A549 (cell line): ENCODE measurements around the gene NUFIP2. TPM values are rescaled to one million over a fixed set of nuclear protein-coding genes. Genes with fewer than 3 reads are reported as not detected.

ENCODE experiments used
- ATOH8 ChIP-seq: fragments of 250-450 bp; sonication (Bioruptor Pico); IDR thresholded peaks from 2 replicates; pipeline ENCODE4 v1.5.0; 2020; ENCODE audit warnings: low read depth, mild to moderate bottlenecking, moderate library complexity
- CBX2 ChIP-seq: fragments of 200-600 bp; sonication (generic); IDR thresholded peaks from 2 replicates; pipeline ENCODE4 v1.6.1; 2016; ENCODE audit warnings: low read depth, mild to moderate bottlenecking, borderline replicate concordance
- CTCF ChIP-seq: fragments of >200 bp; sonication (Bioruptor Twin); formaldehyde crosslinking; IDR thresholded peaks from 3 replicates; pipeline ENCODE4 v1.5.1; 2016
- EHF ChIP-seq: fragments of 250-450 bp; sonication (Bioruptor Pico); IDR thresholded peaks from 2 replicates; pipeline ENCODE4 v1.5.0; 2020; ENCODE audit warnings: mild to moderate bottlenecking
- ESRRA ChIP-seq: fragments of 150-350 bp; IDR thresholded peaks from 2 replicates; pipeline ENCODE4 v1.6.1; 2014; ENCODE audit warnings: mild to moderate bottlenecking, low read length, borderline replicate concordance
- FOSL2 ChIP-seq, 2 experiments: fragments of 450-650 bp in 1 of 2; fragments of >200 bp in 1 of 2; sonication (Bioruptor Twin) in 1 of 2; formaldehyde crosslinking; IDR thresholded peaks; 2 replicates each; pipeline versions ENCODE4 v1.5.0 to v1.6.1; 2016 to 2020; ENCODE audit warnings: mild to moderate bottlenecking in 1 of 2, moderate library complexity in 1 of 2
- FOXS1 ChIP-seq: fragments of 250-450 bp; sonication (Bioruptor Pico); IDR thresholded peaks from 2 replicates; pipeline ENCODE4 v1.5.0; 2020; ENCODE audit warnings: mild to moderate bottlenecking, moderate library complexity
- HDAC2 ChIP-seq: fragments of 200-600 bp; sonication (generic); IDR thresholded peaks from 2 replicates; pipeline ENCODE4 v1.6.1; 2016
- HES2 ChIP-seq: fragments of >200 bp; sonication (Bioruptor Twin); formaldehyde crosslinking; IDR thresholded peaks from 2 replicates; pipeline ENCODE4 v1.6.1; 2016
- HMGXB4 ChIP-seq: fragments of 250-450 bp; sonication (Bioruptor Pico); IDR thresholded peaks from 2 replicates; pipeline ENCODE4 v1.5.0; 2021; ENCODE audit warnings: mild to moderate bottlenecking, moderate library complexity, borderline replicate concordance
- HOXB5 ChIP-seq: fragments of 250-450 bp; sonication (Bioruptor Pico); IDR thresholded peaks from 2 replicates; pipeline ENCODE4 v1.5.0; 2020; ENCODE audit warnings: mild to moderate bottlenecking, moderate library complexity
- JUN ChIP-seq, 2 experiments: fragments of >200 bp; sonication (Bioruptor Twin); formaldehyde crosslinking; IDR thresholded peaks; 2 replicates in 1 of 2; 3 replicates in 1 of 2; pipeline ENCODE4 v1.6.1; 2016 to 2017
- KDM1A ChIP-seq: fragments of 200-600 bp; sonication (generic); IDR thresholded peaks from 2 replicates; pipeline ENCODE4 v1.6.1; 2016; ENCODE audit warnings: low read depth, mild to moderate bottlenecking
- MAX ChIP-seq: IDR thresholded peaks from 2 replicates; pipeline ENCODE4 v1.6.1; 2012
- MAZ ChIP-seq: fragments of 150-350 bp; IDR thresholded peaks from 2 replicates; pipeline ENCODE4 v1.6.1; 2014; ENCODE audit warnings: antibody characterized with exemption, low read depth, low read length, borderline replicate concordance
- MYC ChIP-seq: IDR thresholded peaks from 2 replicates; pipeline ENCODE4 v1.6.1; 2012; ENCODE audit warnings: mild to moderate bottlenecking, inconsistent platforms, low read length, improper control_type of control experiment, borderline replicate concordance
- NFE2L2 ChIP-seq: fragments of 150-350 bp; conservative IDR thresholded peaks from 2 replicates; pipeline ENCODE4 v1.6.1; 2014; ENCODE audit warnings: low read length
- NPAS2 ChIP-seq: fragments of 250-450 bp; sonication (Bioruptor Pico); IDR thresholded peaks from 2 replicates; pipeline ENCODE4 v1.8.0; 2022; ENCODE audit warnings: mild to moderate bottlenecking, moderate library complexity, borderline replicate concordance
- PBX3 ChIP-seq: IDR thresholded peaks from 2 replicates; pipeline ENCODE4 v1.6.1; 2012
- PHF8 ChIP-seq: fragments of 200-600 bp; sonication (generic); IDR thresholded peaks from 2 replicates; pipeline ENCODE4 v1.6.1; 2016; ENCODE audit warnings: low read depth, mild to moderate bottlenecking, antibody characterized with exemption, moderate library complexity, borderline replicate concordance
- POLR2A ChIP-seq: IDR thresholded peaks from 2 replicates; pipeline ENCODE4 v1.6.1; 2012; ENCODE audit warnings: mild to moderate bottlenecking, low read length
- POLR2AphosphoS2 ChIP-seq: conservative IDR thresholded peaks from 2 replicates; pipeline ENCODE4 v1.6.1; 2012; ENCODE audit warnings: low read length, improper control_type of control experiment, inconsistent platforms
- RAD21 ChIP-seq, 2 experiments: fragments of >200 bp in 1 of 2; sonication (Bioruptor Twin) in 1 of 2; formaldehyde crosslinking in 1 of 2; IDR thresholded peaks in 1 of 2; conservative IDR thresholded peaks in 1 of 2; 2 replicates in 1 of 2; 3 replicates in 1 of 2; pipeline ENCODE4 v1.6.1; 2012 to 2018; ENCODE audit warnings: inconsistent platforms in 1 of 2
- RCOR1 ChIP-seq: fragments of 150-350 bp; IDR thresholded peaks from 2 replicates; pipeline ENCODE4 v1.6.1; 2014; ENCODE audit warnings: antibody characterized with exemption, low read length, low read depth
- RNF2 ChIP-seq: fragments of 200-600 bp; sonication (generic); IDR thresholded peaks from 2 replicates; pipeline ENCODE4 v1.6.1; 2016; ENCODE audit warnings: low read depth, mild to moderate bottlenecking, antibody characterized with exemption, moderate library complexity, borderline replicate concordance
- SREBF2 ChIP-seq: fragments of 450-650 bp; IDR thresholded peaks from 2 replicates; pipeline ENCODE4 v1.6.1; 2014; ENCODE audit warnings: mild to moderate bottlenecking, moderate library complexity
- TFCP2L1 ChIP-seq: fragments of 250-450 bp; sonication (Bioruptor Pico); IDR thresholded peaks from 2 replicates; pipeline ENCODE4 v1.5.0; 2021; ENCODE audit warnings: mild to moderate bottlenecking
- TP53 ChIP-seq: fragments of 250-450 bp; sonication (Bioruptor Pico); IDR thresholded peaks from 2 replicates; pipeline ENCODE4 v1.5.0; 2021; ENCODE audit warnings: mild to moderate bottlenecking, moderate library complexity
- USF2 ChIP-seq: fragments of 450-650 bp; IDR thresholded peaks from 2 replicates; pipeline ENCODE4 v1.6.1; 2014; ENCODE audit warnings: antibody characterized with exemption
- ZSCAN20 ChIP-seq: fragments of 250-450 bp; sonication (Bioruptor Pico); IDR thresholded peaks from 2 replicates; pipeline ENCODE4 v1.8.0; 2022; ENCODE audit warnings: mild to moderate bottlenecking, moderate library complexity
- polyA plus RNA-seq, 4 experiments: library from polyadenylated mRNA; depleted of rRNA in 3 of 4; stranded (reverse); fragments of >200 nt; fragmentation: RNase III in 1 of 4; extraction: RNeasy Plus Mini Kit Qiagen cat#74134 plus additional on column Dnase treatment in 1 of 4; gene quantifications; 2 replicates in 3 of 4; 3 replicates in 1 of 4; pipeline ENCODE4 v1.2.3, GENCODE V29; 2011 to 2017

The NUFIP2 gene
- polyA plus RNA-seq, 2 of the 4 experiments (the other 2 are of a cell fraction) = 29.4 to 33.1 TPM

- TF ChIP-seq HOXB5 (CRISPR knock-in tag) (no peak), PHF8 (no peak), NFE2L2 (no peak), PBX3 (no peak), RCOR1 (no peak), NPAS2 (CRISPR knock-in tag) (no peak), USF2 (no peak), ZSCAN20 (CRISPR knock-in tag) (no peak), HDAC2 (no peak), FOXS1 (CRISPR knock-in tag) (no peak), CBX2 (no peak), HES2 (peak; percentile 75; the same call in 1 of the 2 replicates), KDM1A (no peak), ESRRA (no peak), EHF (CRISPR knock-in tag) (no peak), MAZ (no peak), MYC (no peak), MAX (peak; percentile 64), RNF2 (no peak), FOSL2 (IDR thresholded peaks at IDR 0.05) (peak; percentile 95), FOSL2 (CRISPR knock-in tag; IDR thresholded peaks at IDR 0.05) (peak; percentile 97), JUN (IDR thresholded peaks at IDR 0.05) (peak; percentile 89 to 90), ATOH8 (no peak), RAD21 (conservative IDR thresholded peaks at IDR 0.05 in 1 of 2, IDR thresholded peaks at IDR 0.05 in 1 of 2) (peak; percentile 27 to 45; a peak in 2 of 5 replicates), SREBF2 (no peak), CTCF (no peak), TFCP2L1 (CRISPR knock-in tag) (no peak), TP53 (CRISPR knock-in tag) (no peak), POLR2AphosphoS2 (no peak), HMGXB4 (no peak), POLR2A (no peak)
- TF ChIP-seq, all 56 proteins: peak for 10
Measured at GRCh38 chr17:29240968-29241963, 52.7 kb downstream of the NUFIP2 start (continued).
